Muscle of back (tissue), 11 donors: Measurements from ENCODE around the gene SMYD3. TPM values are rescaled to one million over a fixed set of nuclear protein-coding genes. Genes with fewer than 3 reads are reported as not detected.

Experiments
- DNase-seq, 3 donors: peaks; one replicate each; pipeline versions ENCODE4 v3.0.0 to v3.0.0-alpha.2; 2013
- polyA plus RNA-seq, 10 donors: library from polyadenylated mRNA; unstranded; fragments of 120-200 nt; gene quantifications; one replicate each; pipeline ENCODE4 v1.2.1, GENCODE V29; 2013; ENCODE audit not compliant: insufficient read length in 10 of 10

Gene SMYD3
- polyA plus RNA-seq, 10 donors, result 7.0 to 11.3 (median 9.9) TPM

DNA sequence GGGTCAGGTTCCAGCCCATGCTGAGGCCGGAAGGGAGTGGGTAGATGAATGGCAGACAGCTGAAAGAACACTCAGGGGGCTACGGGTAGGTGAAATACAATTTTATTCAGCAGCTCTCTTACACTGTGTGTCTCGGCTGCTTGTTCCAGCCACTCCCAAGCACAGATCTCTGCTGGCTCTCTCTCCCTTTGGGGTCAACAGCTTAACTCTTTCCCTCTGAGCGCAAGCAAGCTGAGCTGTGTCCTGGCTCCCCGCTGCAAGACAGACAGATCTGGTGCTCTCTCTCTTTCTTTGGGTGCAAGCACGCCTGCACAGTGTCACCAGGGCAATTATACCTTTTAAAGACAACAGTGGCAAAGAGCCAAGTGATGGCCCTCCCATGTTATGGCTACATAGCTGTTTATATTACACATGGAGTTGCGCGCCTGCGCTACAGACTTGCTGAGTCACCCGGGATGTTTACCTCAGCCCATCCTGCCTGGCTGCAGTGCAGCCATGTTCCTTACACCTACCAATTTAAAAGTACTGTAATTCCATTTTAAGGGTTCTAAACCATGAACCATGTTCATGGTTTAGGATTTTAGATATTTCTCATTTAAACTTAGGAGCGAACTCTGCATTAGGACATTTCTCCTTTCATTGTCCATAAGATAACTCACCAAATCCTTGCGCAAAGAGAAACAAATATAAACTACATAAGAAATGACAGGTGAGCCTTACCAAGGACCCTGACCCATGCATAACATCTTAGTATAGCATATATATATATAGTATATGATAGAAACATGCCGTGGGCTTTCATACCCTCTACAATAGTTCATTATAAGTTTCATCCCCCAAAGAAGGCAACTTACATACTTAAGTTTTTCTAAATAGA, 396.5 kb downstream of the SMYD3 start:
- DNase-seq, result no peak

DNA sequence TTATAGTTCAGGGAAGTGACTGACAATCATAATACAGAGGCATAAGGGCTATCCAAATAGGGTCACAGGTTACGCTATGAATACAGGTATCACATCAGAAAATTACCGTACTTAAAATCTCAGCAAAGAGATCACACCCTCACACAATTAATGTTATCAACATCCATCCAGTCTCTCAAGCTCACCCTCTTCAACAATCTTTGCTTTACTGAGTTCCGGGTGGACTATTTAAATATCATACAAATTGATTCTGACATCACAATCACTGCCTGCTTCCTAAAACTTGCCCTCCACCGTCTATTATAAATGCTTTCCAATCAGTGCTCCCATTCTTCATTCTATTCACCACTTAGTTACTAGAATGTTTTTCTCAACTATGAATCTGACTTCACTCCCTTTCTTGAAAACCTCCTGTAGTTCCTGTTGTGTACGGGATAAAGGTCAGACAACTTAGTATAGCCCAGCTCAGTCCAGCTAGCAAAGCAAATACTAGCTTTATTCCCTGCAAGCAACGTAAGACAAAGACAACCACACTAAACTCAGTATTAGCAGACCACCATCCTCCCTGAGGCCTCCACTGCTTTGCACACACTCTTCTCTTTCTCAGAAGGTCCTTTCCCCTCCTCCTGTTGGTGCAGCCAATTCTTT, 398.7 kb downstream of the SMYD3 start:
- no peak for DNase-seq

GRCh38 chr1:246107516-246108277, 399.4 kb downstream of the SMYD3 start:
- DNase-seq, result no peak

DNA sequence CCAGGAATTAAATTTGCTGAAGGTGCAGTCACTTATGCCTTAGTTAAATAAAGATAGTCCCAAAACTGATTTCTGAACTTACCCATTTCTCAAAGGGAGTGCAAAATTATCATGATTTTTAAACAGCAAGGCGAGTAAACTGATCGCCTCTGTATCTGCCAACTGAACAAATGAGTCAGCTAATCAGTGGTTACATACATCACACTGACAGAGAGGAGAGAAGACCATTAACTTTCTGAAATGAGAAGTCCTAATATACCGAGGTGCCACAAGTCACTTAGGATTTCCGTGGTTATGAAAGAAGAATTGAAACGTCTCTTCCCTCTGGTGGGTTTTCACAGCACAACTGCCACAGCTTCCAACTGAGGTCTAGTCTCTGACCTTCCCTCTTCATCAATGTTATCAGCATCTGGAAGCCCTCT, 400.7 kb downstream of the SMYD3 start:
- DNase-seq, result no peak

DNA sequence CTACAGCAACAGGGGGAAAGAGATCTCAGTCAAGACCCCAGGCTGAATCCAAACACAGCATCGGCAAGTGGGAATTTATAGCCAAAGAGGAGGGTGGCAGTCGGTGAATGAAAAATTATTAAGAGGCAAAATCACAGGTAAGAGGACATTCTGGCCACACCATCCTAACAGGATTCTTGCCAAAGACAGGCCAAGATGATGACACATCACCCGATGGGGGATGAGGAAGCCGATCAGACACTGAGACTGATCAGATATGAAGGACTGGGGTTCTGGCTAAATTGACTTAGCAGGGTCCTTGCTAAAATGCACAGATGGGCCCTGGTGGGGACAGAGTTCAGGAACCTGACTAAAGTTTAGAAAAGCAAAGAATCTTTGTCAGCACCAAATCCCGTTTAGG, 402.2 kb downstream of the SMYD3 start:
- no peak for DNase-seq

- no peak for DNase-seq
Observed at GRCh38 chr1:246099570-246099969, 407.5 kb downstream of the SMYD3 start.

GRCh38 chr1:246096356-246096755, 410.7 kb downstream of the SMYD3 start:
- no peak for DNase-seq

- DNase-seq, result no peak
Observed at GRCh38 chr1:246095443-246095842, 411.6 kb downstream of the SMYD3 start.

DNA sequence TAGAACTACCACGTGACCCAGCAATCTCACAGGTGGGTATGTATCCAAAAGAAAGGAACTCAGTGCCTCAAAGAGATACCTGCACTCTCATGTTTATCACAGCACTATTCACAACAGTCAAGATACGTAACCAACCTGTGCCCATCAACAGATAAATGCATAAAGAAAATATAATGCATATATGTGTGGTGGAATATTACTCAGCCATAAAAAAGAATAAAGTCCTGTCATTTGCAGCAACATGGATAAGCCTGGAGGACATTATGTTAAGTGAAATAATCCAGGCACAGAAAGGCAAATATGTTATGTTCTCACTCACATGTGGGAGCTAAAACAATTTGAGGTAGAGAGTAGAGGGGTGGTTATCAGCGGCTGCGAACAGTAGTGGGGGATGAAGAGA, 413.8 kb downstream of the SMYD3 start:
- DNase-seq, result no peak

- no peak for DNase-seq
Observed at GRCh38 chr1:246092136-246092535, 414.9 kb downstream of the SMYD3 start.

DNA sequence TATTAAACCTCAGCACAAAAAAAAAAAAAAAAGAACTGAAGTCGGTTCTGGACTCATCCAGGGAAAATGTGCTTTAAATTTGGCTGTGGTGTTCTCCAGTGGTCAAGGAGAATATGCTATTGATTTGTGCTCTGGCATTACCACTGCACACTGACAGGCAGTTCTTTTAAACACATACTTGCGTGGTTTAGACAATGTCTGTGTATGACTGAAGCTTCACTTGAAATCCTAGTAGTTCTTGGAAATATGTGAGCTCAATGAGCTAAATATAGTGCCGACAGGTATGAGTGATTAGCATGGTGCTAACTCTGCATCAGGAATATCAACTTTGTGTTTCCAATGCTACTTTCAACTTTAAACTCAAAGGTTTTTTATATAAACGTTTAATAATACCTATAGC, 415.6 kb downstream of the SMYD3 start:
- DNase-seq, result peak in 1 of 3 donors; percentile 26

DNA sequence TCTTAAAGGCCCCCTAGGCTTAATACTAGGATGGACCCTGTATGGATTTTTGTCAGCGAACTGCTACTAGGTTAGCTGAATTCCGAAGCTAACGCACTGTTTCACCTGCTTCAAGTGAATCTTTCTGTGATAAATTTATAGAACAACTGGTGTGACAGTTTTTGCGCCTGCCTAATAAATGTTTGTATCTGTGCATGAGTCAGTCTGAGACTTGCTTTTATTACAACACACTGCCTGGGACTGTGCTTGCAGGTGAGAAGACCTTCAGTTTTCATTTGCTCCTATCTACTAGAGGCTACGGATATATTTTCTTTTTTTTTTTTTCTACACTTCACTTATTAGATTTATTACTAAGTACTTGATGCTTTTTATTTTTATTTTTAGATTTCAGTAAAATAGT, 420.9 kb downstream of the SMYD3 start:
- DNase-seq, result no peak

GRCh38 chr1:246083416-246083815, 423.7 kb downstream of the SMYD3 start:
- no peak for DNase-seq

DNA sequence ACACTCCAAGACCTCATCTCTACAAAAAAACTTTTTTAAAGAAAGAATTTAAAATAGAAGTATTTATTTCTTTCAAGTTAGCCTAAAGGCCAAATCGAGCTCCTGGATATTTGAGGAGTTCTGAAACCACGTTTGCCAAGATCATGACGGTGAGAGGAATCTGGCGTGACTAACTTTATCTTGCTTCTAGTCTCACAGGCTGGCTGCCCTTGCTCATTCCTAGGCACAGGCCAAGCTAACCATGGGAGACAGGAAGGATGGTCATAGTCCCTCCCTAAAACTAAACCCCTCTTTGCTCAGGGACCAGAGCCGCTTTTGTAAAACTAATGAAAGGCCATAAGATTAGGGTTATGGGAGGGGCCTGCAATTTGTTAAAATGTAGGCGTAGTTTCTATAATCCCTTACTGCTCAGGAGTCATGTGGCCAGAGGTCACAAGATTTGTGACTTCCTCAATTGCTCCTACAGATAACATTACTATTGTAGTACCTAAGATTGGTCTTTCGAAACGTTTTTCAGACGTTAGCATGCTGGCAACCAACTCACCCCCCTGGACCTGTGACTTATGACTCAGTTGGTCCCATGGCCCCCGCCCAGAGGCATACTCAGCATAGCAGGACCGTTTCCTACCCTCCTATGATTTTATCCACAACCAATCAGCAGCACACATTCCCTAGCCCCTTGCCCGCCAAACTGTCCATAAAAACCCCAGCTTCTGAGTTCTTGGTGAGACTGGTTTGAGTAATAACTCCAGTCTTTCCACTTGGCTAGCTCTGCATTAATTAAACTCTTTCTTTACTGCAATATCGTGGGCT, 425.0 kb downstream of the SMYD3 start:
- no peak for DNase-seq

DNA sequence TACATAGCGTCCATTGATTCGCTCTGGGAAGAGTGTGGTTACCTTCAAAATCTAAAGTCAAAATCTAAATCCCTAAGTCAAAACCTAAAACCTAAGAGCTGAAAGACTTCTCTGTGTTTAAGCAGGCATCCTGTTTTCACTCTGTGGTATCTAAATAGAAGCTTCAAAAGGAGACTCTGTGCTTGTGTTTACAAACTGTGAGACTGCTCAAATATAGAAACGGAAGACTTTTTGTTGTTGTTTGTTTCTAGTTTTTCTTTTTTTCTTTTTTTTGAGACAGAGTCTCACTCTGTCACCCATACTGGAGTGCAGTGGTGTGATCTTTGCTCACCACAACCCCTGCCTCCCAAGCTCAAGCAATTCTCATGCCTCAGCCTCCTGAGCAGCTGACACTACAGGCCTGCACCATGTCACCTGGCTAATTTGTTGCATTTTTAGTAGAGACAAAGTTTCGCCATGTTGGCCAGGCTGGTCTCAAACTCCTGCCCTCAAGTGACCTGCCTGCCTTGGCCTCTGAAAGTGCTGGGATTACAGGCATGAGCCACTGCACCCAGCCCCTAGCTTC, 425.9 kb downstream of the SMYD3 start:
- no peak for DNase-seq

DNA sequence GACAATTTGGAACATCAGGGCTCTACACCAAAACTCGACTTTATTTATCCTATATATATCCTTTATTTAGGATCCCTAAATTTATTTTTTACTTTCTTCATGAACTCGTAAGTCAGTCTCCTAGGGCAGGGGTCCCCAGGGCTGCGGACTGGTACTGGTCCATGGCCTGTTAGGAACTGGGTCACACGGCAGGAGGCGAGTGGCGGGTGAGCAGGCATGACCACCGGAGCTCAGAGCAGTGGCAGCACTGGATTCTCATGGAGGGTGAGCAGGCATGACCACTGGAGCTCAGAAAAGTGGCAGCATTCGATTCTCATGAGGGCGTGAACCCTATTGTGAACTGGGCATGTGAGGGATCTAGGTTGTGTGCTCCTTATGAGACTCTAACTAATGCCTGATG, 427.0 kb downstream of the SMYD3 start:
- DNase-seq, result no peak

DNA sequence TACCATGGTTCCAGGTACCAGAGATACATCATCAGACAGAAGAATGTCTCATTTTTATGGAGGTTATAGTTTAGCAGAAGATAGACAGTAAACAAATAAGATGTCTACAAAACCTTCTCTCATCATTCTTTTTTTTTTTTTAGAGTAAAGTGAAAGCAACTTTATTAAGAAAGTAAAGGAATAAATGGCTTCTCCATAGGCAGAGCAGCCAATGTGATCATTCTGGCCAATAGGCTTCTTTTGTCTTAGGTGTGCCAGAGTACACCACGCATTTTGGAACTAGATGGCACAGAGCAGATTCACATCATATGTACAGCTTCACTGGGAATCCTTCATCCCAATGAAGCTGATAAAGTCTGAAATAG, 428.2 kb downstream of the SMYD3 start:
- DNase-seq, result no peak

GRCh38 chr1:246078126-246078887, 428.8 kb downstream of the SMYD3 start:
- no peak for DNase-seq

DNA sequence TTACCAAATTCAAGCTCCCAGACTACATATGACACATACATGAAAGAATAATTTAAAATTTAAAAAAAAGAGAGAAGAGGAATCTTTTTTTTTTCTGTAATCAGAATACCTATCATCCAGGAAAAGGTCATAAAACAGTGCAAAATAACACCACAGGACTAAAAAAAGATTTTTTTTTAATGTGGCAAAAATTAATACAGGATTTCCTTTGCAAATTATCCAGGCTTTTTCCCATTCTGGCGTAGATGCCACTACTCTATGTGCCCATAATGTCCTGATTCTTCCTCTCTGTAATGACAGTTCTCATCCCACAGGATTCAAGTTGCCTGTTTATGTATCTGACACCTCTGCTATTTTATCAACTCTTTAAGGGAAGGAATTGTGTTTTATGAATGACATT, 429.6 kb downstream of the SMYD3 start:
- no peak for DNase-seq

GRCh38 chr1:246074421-246074820, 432.7 kb downstream of the SMYD3 start:
- no peak for DNase-seq
